Occipital lobe (tissue), 2 donors: ENCODE data around the gene ZNF565. TPM values are rescaled to one million over a fixed set of nuclear protein-coding genes. Genes with fewer than 3 reads are reported as not detected.
"Not testable (repeated sequence)": the region's sequence is repeated elsewhere in the genome, so short reads cannot be mapped to it uniquely, and the experiment has no call there.

ENCODE experiments used
- DNase-seq: peaks from one replicate; lab custom pipeline; 2025; lab: John Stamatoyannopoulos, UW
- total RNA-seq: library from RNA; depleted of rRNA; stranded (reverse); fragments of >200 nt; gene quantifications from one replicate; pipeline ENCODE4 v1.2.3, GENCODE V29; 2014

Gene ZNF565
- total RNA-seq, result 21.7 TPM

DNA sequence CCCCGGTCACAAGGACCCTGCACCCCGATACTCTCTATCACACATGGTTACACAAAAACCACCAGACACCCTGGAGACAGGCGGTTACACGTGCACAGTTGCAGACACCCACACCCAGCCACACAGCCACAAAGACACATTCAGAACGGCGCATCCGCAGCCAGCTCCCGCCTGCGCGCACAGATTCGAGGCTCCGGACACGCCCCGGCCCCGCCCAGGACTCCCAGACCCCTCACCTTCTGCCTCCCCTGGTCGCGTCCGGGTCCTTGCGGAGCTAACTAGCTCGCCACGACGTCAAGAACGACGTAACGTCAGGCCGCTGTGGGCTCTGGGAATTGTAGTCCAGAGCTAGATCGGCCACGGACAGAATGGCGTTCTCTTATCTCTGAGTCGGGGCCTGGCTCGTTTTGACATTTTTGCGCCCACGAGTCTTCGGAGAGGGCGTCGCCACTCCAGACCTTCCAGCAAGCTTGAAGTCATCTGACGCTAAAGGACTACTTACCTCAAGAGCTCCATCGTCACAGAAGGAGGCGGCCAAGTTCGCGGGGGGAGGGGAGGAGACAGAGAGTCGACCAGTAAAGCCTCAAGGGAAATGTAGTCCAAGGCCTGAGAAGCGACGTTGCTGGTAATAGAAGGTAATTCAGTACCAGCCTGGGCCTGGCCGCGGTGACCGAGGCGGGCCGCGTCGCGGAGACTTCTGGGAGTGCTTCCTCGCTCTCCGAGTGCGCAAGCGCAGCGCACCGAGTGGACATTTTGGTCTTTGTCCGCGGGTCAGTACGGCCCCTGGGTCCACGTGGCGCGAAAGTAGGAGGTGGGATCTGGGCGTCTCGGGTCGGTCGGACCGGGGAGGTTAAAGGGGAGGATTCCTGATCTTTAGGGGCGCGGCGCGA is at the start of gene ZNF565, which contains the start of gene ZNF146:
ZNF565 (minus strand) TSS at position 280 of the 890 bp plus-strand sequence. CDS start 12,680 bp downstream, outside the sequence.
ZNF146 (plus strand) TSS at position 721 of the 890 bp plus-strand sequence. CDS start 21,335 bp downstream, outside the sequence.
- peak; percentile 97 for DNase-seq

DNA sequence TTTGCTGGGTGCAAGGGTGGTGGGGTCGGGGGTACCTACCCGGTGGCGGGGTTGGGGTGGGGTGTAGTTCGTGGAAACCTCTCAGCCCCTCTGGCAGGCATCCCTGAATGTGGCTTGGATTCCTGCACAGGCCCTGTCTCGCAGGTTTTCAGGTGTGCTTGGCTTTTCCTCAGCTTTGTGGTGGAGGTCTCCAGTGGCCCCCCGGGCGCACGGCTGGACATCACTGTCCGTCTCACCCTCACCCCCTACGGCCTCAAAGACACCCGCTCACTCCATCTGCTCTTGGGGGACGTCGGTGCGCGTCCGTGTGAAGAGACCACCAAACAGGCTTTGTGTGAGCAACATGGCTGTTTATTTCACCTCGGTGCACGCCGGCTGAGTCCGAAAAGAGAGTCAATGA is 44.7 kb upstream of the ZNF565 start:
- DNase-seq, result no peak

DNA sequence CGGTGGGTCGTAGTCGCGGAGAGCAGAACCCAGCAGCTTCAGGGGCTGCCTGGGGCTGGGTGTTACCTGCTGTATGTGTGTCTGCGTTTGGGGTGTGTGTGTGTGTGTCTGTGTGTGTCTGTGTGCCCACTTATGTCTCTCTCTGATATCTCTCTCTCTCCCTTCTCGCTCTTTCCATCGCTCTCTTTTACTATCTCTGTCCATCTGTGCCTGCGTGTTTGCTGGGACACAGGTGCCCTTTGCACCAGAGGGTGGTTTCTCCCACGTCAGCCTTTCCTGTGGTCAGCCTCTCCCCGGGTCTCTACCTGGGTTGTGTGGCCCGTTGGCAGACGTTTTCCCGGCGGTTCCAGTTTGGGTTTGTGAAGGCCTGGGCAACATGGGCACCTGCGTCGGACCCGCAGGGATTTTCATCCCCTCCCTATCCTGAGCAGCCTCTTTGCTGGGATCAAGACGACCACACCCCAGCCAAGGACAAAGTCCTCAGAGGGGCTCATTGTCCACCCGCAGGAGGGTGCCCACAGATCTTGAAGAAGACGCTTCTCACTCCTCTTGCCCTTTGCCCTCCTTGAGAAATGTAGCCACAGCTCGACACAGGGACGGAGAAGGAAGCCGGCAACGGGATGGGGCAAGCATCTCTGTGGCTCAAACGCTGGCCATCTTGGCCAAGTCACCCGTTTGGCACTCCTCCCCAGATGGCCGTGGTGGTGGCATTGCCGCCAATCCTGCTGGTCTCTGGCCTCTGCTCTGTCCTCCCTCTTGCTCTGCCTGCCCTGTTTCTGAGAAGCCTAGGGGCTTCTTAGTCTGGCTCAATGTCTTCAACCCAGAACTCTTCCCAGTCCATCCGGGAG is 43.8 kb upstream of the ZNF565 start:
- DNase-seq, result no peak

DNA sequence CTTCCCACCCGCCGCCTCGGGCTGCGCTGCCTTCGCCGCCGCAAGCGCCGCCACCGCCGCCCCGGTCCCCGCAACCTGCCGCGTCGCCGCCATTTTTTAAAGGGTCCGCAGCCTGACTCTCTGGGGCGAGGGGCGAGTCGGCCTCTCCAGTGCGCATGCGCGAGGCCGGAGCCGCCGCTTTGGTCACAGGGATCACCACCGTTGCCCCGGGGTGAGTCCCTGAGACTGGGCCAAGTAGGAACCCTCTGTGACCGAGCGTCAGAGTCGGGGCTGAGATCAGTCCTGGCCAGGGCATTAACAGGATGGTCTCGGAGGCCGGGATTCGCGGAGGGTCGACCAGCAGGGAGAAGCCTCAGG is 43.0 kb upstream of the ZNF565 start:
- DNase-seq, result peak; percentile 8

DNA sequence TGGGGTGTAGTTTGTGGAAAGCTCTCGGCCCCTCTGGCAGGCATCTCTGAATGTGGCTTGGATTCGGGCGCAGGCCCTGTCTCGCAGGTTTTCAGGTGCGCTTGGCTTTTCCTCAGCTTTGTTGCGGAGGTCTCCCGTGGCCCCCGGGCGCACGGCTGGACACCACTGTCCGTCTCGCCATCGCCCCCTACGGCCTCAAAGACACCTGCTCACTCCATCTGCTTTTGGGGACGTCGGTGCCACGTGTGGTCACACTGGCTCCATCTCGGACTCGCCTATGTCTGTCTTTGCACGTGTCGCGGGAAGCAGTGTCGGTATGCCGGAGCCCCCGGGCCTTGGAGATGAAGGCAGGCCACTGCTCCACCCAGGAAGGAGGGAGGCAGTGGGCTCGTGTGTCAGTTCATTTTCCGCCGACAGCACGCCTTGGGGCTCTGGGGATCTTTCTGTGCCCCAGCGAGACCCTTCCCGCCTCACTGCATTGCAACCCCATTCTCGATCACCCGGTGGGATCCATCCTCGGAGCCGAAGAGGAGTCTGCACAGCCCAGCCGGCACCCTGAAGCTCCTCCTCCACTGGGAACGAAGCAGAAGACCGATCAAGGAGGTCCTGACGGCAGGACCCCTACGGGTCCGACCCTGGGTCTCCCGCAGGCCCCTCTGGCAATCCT is 42.5 kb upstream of the ZNF565 start:
- DNase-seq, result no peak

DNA sequence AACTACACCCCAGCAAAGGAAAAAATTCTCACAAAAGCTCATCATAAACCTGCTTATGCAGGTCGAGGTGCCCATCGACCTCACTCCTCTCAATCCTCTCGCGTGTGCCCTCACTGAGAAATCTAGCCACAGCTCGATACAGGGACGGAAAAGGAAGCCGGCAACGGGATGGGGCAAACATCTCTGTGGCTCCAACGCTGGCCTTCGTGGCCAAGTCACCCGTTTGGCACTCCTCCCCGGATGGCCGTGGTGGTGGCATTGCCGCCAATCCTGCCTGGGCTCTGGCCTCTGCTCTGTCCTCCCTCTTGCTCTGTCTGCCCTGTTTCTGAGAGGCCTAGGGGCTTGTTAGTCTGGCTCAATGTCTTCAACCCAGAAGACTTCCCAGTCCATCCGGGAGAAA is 41.6 kb upstream of the ZNF565 start:
- no peak for DNase-seq

DNA sequence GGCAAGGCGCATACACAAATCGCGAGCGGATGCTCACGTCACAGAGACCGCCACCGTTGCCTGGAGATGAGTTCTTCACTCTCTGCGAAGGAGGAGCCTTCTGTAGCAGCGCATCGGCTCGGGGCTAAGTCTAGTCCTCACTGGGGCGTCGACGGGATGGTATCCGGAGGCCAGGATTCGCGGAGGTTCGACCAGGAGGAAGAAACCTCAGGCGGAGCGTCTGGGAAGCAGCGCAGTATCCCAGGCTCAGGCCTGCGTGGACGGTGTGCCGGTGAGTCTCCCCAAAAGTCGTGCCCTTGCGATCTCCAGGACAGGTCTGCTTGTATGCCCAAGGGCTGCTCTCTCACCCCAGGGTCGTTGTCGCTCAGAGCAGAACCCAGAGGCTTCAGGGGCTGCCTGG is 40.9 kb upstream of the ZNF565 start:
- no peak for DNase-seq

DNA sequence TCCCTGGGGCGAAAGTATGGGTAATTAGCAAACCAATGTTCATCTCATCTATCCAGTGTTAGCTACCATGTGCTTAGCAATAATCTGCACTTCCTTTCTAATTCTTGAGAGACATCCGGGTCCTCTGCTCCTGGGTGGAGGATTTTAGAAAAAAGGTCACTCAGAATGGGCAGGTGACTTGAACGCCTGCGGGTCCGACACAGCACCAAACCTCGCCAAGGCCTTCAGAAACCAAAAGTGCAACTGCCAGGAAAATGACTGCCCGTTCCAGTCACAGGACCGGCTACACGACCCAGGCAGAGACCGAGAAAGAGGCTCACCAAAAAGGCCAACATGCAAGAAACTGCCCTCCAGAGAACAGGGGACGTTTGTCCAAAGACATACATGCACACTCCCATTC is 40.4 kb upstream of the ZNF565 start:
- DNase-seq, result no peak

DNA sequence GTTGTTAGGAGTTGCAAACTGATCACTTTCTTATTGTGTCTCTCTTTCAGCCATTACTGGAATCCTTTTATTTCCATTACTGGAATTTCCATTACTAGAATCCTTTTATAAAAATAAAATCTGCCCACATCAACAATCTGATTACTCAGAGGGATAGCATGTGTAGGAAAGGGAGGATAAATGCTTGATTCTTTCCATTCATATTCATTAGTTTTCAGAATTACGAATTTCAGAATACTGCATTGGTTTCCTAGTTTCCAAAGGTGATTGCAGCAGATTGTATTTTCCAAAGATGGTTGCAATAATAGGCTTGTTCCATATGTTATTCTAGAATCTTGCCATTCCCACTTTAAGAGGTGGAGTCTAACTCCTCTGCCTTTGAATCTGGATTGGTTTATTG is 37.6 kb upstream of the ZNF565 start:
- no peak for DNase-seq

DNA sequence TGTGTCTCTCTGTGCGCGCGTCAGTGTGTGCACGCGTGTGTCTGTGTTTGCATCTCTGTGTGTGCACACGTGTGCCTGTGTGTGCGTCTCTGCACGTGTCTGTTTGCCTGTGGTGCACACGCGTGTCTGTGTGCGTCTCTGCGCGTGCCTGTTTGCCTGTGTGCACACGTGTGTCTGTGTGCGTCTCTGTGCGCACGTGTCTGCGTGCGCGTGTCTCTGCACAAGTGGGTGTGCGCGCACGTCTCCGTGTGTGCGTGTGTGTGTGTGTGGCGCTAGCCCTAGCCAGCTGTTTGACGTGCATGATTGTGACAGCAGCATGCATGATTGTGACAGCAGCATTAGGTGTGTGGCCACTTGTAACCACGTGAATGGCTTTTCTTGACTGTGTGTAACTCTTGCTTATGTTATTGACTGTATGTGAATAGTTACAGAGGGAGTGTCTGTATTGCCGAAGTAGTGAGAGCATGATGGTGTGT is 31.6 kb upstream of the ZNF565 start:
- peak; percentile 21 for DNase-seq

DNA sequence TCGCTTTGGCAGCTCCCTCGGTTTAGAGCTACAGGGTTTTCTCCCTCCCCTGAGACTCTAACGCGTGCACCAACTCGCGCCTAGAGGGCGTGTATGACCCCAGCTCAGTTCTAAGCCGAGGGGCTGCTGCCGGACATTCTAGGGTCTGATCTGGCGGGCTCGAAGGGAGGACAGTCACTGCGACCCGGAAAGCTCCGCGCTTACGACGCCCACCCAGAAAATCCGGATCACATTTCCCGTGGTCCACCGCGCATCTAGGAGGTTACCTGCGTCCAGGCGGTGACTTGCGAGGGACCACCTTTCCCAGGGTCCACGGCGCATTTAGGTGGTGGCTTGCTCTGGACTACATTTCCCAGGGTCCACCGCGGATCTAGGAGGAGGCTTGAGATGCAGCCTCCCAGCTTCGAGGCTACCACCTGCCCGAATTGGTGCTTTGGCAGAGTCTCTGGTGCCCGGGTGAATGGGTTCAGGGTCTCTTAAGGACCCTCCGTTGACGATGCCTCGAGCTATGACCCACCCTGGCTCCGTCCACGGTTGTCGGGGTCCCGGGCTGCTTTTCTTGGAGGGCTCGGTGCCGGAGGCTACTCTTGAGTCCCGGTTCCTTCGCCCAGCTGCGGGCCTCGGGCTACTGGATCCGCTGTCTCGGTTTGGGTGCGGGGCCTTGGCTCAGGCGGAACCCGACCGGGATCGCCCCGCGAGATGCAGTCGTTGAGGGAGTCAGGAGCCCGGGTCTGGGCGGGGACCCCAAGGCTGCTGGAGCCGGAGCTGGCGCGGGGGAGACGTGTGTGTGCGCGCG is 30.9 kb upstream of the ZNF565 start:
- DNase-seq, result peak; percentile 63

DNA sequence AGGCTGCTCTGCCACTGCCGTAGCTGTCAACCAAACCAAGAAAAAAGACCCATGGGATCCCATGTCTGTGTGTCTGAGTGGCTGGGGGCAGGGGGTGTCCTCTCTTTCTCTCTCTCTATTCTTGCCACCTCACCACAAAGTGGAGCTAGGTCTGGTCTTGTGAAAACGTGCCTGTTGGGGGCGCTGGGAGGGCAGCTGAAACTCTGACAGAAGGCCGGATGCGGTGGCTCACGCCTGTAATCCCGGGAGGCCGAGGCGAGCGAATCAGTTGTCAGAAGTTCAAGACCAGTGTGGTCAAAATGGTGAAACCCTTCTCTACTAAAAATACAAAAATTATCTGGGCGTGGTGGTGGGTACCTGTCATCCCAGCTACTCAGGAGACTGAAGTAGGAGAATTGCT is 29.6 kb upstream of the ZNF565 start:
- DNase-seq, result no peak

DNA sequence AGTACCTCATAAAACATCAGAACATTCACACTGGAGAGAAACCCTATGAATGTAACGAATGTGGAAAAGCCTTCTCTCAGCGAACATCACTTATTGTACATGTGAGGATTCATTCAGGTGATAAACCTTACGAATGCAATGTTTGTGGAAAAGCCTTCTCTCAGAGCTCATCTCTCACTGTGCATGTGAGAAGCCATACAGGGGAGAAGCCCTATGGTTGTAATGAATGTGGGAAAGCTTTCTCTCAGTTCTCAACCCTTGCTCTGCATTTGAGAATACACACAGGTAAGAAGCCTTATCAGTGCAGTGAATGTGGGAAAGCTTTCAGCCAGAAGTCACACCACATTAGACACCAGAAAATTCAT is 22.5 kb upstream of the ZNF565 start:
- no peak for DNase-seq

DNA sequence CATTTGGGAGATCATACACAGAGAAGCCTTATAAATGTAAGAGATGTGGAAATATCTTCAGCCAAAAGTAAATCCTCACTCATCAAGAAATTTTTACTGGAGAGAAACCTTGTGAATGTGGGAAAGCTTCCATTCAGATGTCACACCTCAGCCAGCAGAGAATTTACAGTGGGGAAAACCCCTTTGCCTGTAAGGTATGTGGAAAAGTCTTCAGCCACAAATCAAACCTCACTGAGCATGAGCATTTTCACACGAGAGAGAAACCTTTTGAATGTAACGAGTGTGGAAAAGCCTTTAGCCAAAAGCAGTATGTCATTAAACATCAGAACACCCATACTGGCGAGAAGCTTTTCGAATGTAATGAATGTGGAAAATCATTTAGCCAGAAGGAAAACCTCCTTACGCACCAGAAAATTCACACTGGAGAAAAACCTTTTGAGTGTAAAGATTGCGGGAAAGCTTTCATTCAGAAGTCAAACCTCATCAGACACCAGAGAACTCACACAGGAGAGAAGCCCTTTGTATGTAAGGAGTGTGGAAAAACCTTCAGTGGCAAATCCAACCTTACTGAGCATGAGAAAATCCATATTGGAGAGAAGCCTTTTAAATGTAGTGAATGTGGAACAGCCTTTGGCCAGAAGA is 22.0 kb upstream of the ZNF565 start:
- no peak for DNase-seq

DNA sequence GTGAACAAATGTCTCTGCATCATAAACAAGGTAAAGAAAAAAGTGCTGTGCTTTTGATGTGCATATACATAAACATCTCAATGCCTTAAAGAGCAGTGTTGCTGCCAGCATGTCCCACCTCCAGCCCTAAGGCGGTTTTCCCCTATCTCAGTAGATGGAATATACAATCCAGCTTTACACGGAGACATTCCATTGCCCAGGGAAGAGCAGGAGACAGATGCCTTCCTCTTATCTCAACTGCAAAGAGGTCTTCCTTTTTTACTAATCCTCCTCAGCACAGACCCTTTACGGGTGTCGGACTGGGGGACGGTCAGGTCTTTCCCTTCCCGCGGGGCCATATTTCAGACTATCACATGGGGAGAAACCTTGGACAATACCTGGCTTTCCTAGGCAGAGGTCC is 19.2 kb upstream of the ZNF565 start:
- not testable (repeated sequence) for DNase-seq

DNA sequence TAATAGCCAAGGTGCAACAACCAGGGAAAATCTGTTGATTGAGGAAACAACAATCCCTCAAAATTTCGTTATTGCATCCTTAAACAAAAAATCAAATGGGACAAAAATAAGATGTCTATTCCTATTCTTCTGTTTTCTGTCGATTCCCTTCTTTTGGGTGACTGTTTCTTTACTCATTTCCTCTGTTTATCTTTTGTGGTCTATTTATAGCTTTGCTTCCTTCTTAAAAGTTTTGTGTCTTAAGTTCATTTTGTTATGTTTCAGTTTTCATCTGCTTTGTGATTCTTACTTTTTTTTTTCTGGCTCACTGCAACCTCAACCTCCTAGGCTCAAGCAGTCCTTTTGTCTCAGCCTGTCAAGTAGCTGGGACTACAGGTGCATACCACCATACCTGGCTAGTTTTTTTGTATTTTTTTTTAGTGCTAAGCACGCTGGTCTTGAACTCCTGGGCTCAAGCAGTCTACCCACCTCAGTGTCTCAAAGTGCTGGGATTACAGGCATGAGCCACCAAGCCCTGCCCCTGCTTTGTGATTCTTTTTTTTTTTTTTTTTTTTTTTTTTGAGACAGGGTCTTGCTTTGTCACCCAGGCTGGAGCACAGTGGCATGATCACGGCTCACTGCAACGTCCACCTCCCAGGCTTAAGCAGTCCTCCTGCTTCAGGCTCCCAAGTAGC is 10.9 kb upstream of the ZNF565 start:
- DNase-seq, result no peak

DNA sequence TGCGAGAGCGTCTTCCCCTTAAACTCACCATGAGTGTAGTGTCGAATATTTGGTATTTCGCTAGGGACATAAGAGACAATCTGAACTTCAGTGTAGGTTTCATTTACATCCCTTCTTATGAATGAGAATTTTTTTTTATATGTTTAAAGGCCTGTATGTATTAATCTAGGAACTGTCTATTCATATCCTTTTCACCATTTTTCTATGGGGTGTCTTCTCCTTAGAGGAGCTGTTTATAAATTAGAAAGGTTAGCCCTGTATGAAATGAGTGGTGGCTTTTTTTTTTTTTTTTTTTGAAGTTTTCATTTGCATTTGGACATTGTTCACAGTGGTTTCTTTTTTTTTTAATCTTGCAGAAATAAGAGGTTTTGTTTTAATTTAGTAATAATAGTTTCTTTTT is 8.0 kb upstream of the ZNF565 start:
- no peak for DNase-seq

DNA sequence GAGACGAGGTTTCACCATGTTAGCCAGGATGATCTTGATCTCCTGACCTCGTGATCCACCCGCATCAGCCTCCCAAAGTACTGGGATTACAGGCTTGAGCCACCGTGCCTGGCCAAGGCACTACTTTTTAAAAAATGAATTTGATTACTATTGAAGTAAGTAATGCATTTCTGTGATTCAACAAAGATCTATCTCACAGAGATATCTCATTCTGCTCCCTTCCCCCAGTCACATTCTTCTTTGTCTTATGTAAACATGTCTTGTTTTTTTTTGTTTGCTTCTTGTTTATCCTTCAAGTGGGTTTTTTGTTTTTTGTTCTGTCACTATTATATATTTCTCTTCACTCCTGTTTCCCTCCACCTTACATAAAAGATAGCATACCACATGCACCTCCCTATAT is 7.0 kb upstream of the ZNF565 start:
- no peak for DNase-seq

DNA sequence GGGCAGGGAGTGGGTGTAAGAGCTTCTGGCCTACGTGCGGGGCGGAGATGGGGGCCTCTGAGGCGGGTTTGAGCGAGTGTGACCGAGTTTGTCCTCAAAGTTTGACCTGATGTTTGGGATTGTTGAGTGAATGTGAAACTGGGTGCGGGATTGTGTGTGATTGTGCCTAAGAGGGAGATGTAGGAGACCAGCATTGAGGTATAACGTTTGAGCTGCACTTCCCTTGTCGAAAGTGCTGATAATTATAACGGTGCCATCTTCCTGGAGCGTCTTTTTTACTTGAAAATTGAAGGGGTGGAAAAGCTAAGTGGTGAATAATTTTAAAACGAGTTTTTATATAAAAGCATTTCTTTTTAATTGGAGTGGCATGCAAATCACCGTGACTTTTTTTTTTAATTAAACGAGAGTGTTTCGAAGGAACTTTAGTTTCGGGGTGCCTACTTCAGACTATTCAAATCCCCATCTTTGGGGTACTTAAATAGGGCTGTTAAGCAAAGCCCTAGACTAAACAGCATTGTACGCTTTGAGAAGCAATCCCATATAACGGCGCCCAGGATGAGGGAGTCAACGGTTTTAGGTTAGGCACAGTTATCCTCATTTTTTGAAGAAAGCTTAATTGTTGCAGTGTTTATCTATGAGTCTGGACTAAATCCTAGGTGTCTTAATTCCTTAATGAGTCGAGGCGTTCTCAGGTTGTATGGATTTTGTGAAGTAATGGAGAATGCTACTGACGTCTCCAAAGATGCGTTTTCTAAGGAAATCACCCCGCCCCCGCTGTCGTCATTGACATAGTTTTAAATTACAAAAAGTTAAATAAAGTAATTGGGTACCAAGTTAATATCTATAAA is 1.0 kb upstream of the ZNF565 start:
- no peak for DNase-seq
